ENCODE measurements around the gene IP6K1.

Gene IP6K1

GRCh38 chr3:49722896-49723295, 63.4 kb downstream of the IP6K1 start:
- peak overlapping the region; percentile 98 for H3K4me3 ChIP-seq (ENCODE audit: low read length)
- no peak for DNase-seq (ENCODE audit: low read depth)
- TF ChIP-seq, protein P1, sequence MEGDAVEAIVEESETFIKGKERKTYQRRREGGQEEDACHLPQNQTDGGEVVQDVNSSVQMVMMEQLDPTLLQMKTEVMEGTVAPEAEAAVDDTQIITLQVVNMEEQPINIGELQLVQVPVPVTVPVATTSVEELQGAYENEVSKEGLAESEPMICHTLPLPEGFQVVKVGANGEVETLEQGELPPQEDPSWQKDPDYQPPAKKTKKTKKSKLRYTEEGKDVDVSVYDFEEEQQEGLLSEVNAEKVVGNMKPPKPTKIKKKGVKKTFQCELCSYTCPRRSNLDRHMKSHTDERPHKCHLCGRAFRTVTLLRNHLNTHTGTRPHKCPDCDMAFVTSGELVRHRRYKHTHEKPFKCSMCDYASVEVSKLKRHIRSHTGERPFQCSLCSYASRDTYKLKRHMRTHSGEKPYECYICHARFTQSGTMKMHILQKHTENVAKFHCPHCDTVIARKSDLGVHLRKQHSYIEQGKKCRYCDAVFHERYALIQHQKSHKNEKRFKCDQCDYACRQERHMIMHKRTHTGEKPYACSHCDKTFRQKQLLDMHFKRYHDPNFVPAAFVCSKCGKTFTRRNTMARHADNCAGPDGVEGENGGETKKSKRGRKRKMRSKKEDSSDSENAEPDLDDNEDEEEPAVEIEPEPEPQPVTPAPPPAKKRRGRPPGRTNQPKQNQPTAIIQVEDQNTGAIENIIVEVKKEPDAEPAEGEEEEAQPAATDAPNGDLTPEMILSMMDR (conservative IDR thresholded peaks at IDR 0.05; ENCODE audit: low read depth, low read length): no peak

GRCh38 chr3:49721896-49722781, 64.2 kb downstream of the IP6K1 start:
- TF ChIP-seq, protein P1 (conservative IDR thresholded peaks at IDR 0.05; ENCODE audit: low read depth, low read length): no peak
- DNase-seq (ENCODE audit: low read depth): no peak
- H3K4me3 ChIP-seq (ENCODE audit: low read length): no peak overlapping the region

DNA sequence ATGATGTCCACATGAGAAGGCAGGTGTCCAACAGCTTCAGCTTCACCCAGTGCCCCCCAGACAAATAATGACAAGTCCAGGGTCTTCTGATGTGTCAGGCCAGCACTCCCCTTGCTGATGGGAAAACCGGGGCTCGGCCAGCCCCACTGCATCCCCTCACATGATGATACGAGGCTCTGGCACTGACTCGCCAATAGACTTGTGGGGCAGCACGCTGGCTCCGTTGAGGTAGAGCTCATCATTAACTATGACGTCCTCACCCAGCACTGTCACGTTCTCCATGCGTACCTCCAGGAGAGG, 64.8 kb downstream of the IP6K1 start:
- TF ChIP-seq, protein P1 (conservative IDR thresholded peaks at IDR 0.05; ENCODE audit: low read depth, low read length): no peak
- no peak for DNase-seq (ENCODE audit: low read depth)
- no peak overlapping the region for H3K4me3 ChIP-seq (ENCODE audit: low read length)

GRCh38 chr3:49720855-49721595, 65.3 kb downstream of the IP6K1 start:
- TF ChIP-seq, protein P1 (conservative IDR thresholded peaks at IDR 0.05; ENCODE audit: low read depth, low read length): no peak
- no peak for DNase-seq (ENCODE audit: low read depth)
- no peak overlapping the region for H3K4me3 ChIP-seq (ENCODE audit: low read length)

- peak within 1 kb of the TSS; percentile 54 for H3K4me3 ChIP-seq (ENCODE audit: low read length)
- peak; percentile 63 for DNase-seq (ENCODE audit: low read depth)
- TF ChIP-seq, protein P1 (conservative IDR thresholded peaks at IDR 0.05; ENCODE audit: low read depth, low read length): peak; percentile 44
Observed at GRCh38 chr3:49719214-49719884, 67.0 kb downstream of the IP6K1 start, which contains the start of gene AMIGO3. Gene AMIGO3 (minus strand): TSS chr3:49719684. CDS start chr3:49719465, 219 bp downstream.

DNA sequence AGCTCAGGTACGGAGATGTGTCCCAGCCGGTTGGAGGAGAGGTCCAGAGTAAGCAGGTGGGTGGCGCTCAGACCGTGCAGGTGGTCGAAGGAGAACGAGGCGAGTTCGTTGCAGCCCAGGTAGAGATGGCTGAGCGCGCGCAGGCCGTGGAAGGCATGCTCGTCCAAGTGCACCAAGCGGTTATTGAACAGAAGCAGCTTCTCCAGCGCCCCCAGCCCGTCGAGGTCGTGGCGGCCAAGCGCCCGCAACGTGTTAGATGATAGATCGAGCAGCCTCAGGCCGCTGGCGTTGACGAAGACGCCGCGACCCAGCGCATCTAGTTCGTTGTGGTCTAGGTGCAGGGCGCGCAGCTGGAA, 67.5 kb downstream of the IP6K1 start:
- no peak for DNase-seq (ENCODE audit: low read depth)
- TF ChIP-seq, protein P1 (conservative IDR thresholded peaks at IDR 0.05; ENCODE audit: low read depth, low read length): no peak
- peak overlapping the region; percentile 54 for H3K4me3 ChIP-seq (ENCODE audit: low read length)
